HEK293 (cell line): ENCODE measurements around the gene PAX1.

Experiments
- CTCF ChIA-PET: fragments of 350-600 bp; formaldehyde crosslinking; extraction: SDS; loops from one replicate; lab custom pipeline; 2021; ENCODE audit warnings: antibody characterized with exemption; lab: Yijun Ruan, JAX
- POLR2A ChIA-PET: fragments of 300-600 bp; formaldehyde crosslinking; extraction: SDS; loops from one replicate; lab custom pipeline; 2020; ENCODE audit warnings: antibody characterized with exemption, inconsistent platforms; lab: Yijun Ruan, JAX
- H3K27ac ChIP-seq: fragments of 200-500 bp; sonication (Bioruptor generic); 2 replicates; pipeline ENCODE4 v1.5.1; 2014; ENCODE audit warnings: low read depth, low read length, control low read depth, inconsistent platforms; ENCODE audit errors: extremely low read depth
- H3K36me3 ChIP-seq, 2 experiments: fragments of 200-500 bp in 1 of 2; sonication (Bioruptor generic) in 1 of 2; 1 replicate in 1 of 2; 2 replicates in 1 of 2; pipeline ENCODE4 v1.5.1; 2014 to 2017; ENCODE audit warnings: inconsistent platforms in 2 of 2, low read length in 2 of 2; ENCODE audit not compliant: control insufficient read depth in 2 of 2, insufficient read depth in 1 of 2
- H3K4me1 ChIP-seq: fragments of 200-500 bp; sonication (Bioruptor generic); 2 replicates; pipeline ENCODE4 v1.5.1; 2014; ENCODE audit warnings: mild to moderate bottlenecking, low read length, inconsistent platforms; ENCODE audit not compliant: control insufficient read depth, insufficient read depth
- H3K4me3 ChIP-seq: 2 replicates; pipeline ENCODE4 v1.5.1; 2011; ENCODE audit warnings: low read depth, mild to moderate bottlenecking, control low read depth, low read length, moderate library complexity
- H3K9me3 ChIP-seq: fragments of 200-500 bp; sonication (Bioruptor generic); 2 replicates; pipeline ENCODE4 v1.5.1; 2014; ENCODE audit warnings: low read depth, low read length, inconsistent platforms; ENCODE audit not compliant: control insufficient read depth, insufficient read depth
- HOXD13 ChIP-seq: sonication (generic); formaldehyde crosslinking; IDR thresholded peaks from 2 replicates; pipeline ENCODE4 v1.8.0; 2022; ENCODE audit warnings: missing genetic modification reagents, borderline replicate concordance
- KLF10 ChIP-seq: fragments of 450-650 bp; IDR thresholded peaks from 2 replicates; pipeline ENCODE4 v1.5.1; 2018; ENCODE audit warnings: missing biosample characterization, mild to moderate bottlenecking, missing genetic modification characterization
- ZBTB8A ChIP-seq: fragments of 450-650 bp; formaldehyde crosslinking; IDR thresholded peaks from 2 replicates; pipeline ENCODE4 v1.5.1; 2016; ENCODE audit warnings: missing biosample characterization, missing genetic modification characterization
- ZFHX2 ChIP-seq: fragments of 450-650 bp; formaldehyde crosslinking; conservative IDR thresholded peaks from 2 replicates; pipeline ENCODE4 v1.5.1; 2016; ENCODE audit warnings: missing biosample characterization, missing genetic modification characterization
- ZNF121 ChIP-seq: fragments of 450-650 bp; formaldehyde crosslinking; IDR thresholded peaks from 2 replicates; pipeline ENCODE4 v1.5.1; 2016; ENCODE audit warnings: missing biosample characterization, missing genetic modification characterization
- ZNF138 ChIP-seq: fragments of 450-650 bp; formaldehyde crosslinking; IDR thresholded peaks from 2 replicates; pipeline ENCODE4 v1.5.1; 2016; ENCODE audit warnings: missing biosample characterization, missing genetic modification characterization, borderline replicate concordance
- ZNF223 ChIP-seq: fragments of 450-650 bp; formaldehyde crosslinking; IDR thresholded peaks from 2 replicates; pipeline ENCODE4 v1.5.1; 2016; ENCODE audit warnings: missing biosample characterization, missing genetic modification characterization
- ZNF335 ChIP-seq: fragments of 450-650 bp; formaldehyde crosslinking; conservative IDR thresholded peaks from 2 replicates; pipeline ENCODE4 v1.5.1; 2016; ENCODE audit warnings: missing biosample characterization, missing genetic modification characterization
- ZNF558 ChIP-seq: fragments of 450-650 bp; formaldehyde crosslinking; IDR thresholded peaks from 2 replicates; pipeline ENCODE4 v1.5.1; 2016; ENCODE audit warnings: missing biosample characterization, missing genetic modification characterization
- ZNF585B ChIP-seq: fragments of 450-650 bp; formaldehyde crosslinking; IDR thresholded peaks from 2 replicates; pipeline ENCODE4 v1.5.1; 2016; ENCODE audit warnings: missing biosample characterization, missing genetic modification characterization
- ZNF629 ChIP-seq: fragments of 450-650 bp; formaldehyde crosslinking; IDR thresholded peaks from 2 replicates; pipeline ENCODE4 v1.5.1; 2017; ENCODE audit warnings: missing biosample characterization, missing genetic modification characterization
- ZNF660 ChIP-seq: fragments of 450-650 bp; IDR thresholded peaks from 2 replicates; pipeline ENCODE4 v1.5.1; 2018; ENCODE audit warnings: missing biosample characterization, mild to moderate bottlenecking, missing genetic modification characterization
- ZXDB ChIP-seq: fragments of 450-650 bp; formaldehyde crosslinking; IDR thresholded peaks from 2 replicates; pipeline ENCODE4 v1.5.1; 2016; ENCODE audit warnings: missing biosample characterization, missing genetic modification characterization
- TF ChIP-seq, protein P1 (sequence below): fragments of 450-650 bp; formaldehyde crosslinking; IDR thresholded peaks from 2 replicates; pipeline ENCODE4 v1.5.1; 2016; ENCODE audit warnings: missing biosample characterization, missing genetic modification characterization
- TF ChIP-seq, protein P2 (sequence below): fragments of 450-650 bp; formaldehyde crosslinking; IDR thresholded peaks from 2 replicates; pipeline ENCODE4 v1.5.1; 2017; ENCODE audit warnings: missing biosample characterization, missing genetic modification characterization
- TF ChIP-seq, protein P3 (sequence below): fragments of 450-650 bp; formaldehyde crosslinking; IDR thresholded peaks from 2 replicates; pipeline ENCODE4 v1.5.1; 2016; ENCODE audit warnings: missing biosample characterization, missing genetic modification characterization
- TF ChIP-seq, protein P4 (sequence below): fragments of 450-650 bp; formaldehyde crosslinking; IDR thresholded peaks from 2 replicates; pipeline ENCODE4 v1.5.1; 2016; ENCODE audit warnings: missing biosample characterization, missing genetic modification characterization, borderline replicate concordance
- TF ChIP-seq, protein P5 (sequence below): fragments of 450-650 bp; formaldehyde crosslinking; IDR thresholded peaks from 2 replicates; pipeline ENCODE4 v1.5.1; 2016; ENCODE audit warnings: missing biosample characterization, missing genetic modification characterization
- TF ChIP-seq, protein P6 (sequence below): fragments of 450-650 bp; formaldehyde crosslinking; IDR thresholded peaks from 2 replicates; pipeline ENCODE4 v1.5.1; 2016; ENCODE audit warnings: missing biosample characterization, missing genetic modification characterization
- TF ChIP-seq, protein P7 (sequence below): fragments of 450-650 bp; formaldehyde crosslinking; IDR thresholded peaks from 2 replicates; pipeline ENCODE4 v1.5.1; 2017; ENCODE audit warnings: missing biosample characterization, missing genetic modification characterization
- TF ChIP-seq, protein P8 (sequence below): fragments of 450-650 bp; formaldehyde crosslinking; optimal IDR thresholded peaks from 2 replicates; pipeline ENCODE3; 2016; ENCODE audit warnings: missing biosample characterization, mild to moderate bottlenecking, missing genetic modification characterization

Gene PAX1

DNA sequence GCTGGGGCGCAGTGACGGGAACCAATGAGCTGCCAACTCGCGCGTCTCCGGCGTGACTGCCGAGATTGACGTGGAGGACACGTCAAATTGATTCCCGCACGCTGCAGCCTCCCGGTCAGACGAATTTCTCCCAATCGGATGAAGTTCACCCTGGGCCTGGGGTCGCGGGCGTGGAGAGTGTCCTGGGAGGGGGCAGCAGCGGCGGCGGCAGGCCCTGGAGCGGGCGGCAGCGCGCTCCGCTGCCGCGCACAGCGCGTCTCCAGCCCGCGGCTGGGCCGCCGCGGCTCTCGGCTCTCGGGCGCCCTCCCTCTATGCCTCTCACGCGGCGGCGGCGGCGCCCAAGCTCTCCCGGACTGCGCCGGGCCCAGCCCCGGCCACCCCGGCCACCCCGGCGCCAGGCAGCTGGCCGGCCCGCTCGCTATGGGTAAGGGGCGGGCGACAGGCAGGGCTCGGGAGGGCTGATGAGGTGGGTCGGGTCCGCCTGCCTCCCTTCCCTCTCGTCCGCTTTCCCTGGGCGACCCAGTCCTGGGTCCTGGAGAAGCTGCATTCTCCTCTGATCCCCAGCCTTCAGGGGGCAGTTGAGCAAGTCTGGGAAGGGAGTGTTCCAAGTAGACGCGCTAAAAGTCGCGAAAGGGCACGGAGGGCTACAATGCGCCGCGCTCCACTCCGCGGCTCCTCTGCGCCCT lies at the start of gene PAX1:
Gene PAX1, plus strand, starts transcription at position 90 of the 686 bp plus-strand sequence. Its CDS starts 49 bp downstream, at position 139.
- Histone ChIP-seq H3K4me3 (peak within 1 kb of the TSS; percentile 27), H3K4me1 (0 out of 2 replicates have a peak, but pooled peaks cover 2% of the 10 kb centered on the region), H3K9me3 (no peaks in the 10 kb centered on the region), H3K36me3 (peaks cover 0 to 4% of the 10 kb centered on the region in 2 experiments; a peak in 1 of 3 replicates), H3K27ac (no peak within 1 kb of the TSS)
- CTCF ChIA-PET: interaction anchor here (0.5 to 1.9 kb wide), 9 partner anchors 9 to 50 kb away, joined by 3 to 7 read pairs (median 4); no protein-coding TSS in a partner anchor
- POLR2A ChIA-PET: no interaction called here
- no peak for TF ChIP-seq ZNF121 (tag by site-specific recombination)
- no peak for TF ChIP-seq ZFHX2 (tag by site-specific recombination)
- TF ChIP-seq HOXD13 (CRISPR knock-in tag): no peak
- TF ChIP-seq ZNF223 (tag by site-specific recombination): no peak
- no peak for TF ChIP-seq ZXDB (tag by site-specific recombination)
- no peak for TF ChIP-seq ZNF558 (tag by site-specific recombination)
- peak; percentile 60 for TF ChIP-seq ZNF335
- peak; percentile 31; the same call in 1 of the 2 replicates for TF ChIP-seq ZBTB8A (tag by site-specific recombination)
- TF ChIP-seq, protein P1, sequence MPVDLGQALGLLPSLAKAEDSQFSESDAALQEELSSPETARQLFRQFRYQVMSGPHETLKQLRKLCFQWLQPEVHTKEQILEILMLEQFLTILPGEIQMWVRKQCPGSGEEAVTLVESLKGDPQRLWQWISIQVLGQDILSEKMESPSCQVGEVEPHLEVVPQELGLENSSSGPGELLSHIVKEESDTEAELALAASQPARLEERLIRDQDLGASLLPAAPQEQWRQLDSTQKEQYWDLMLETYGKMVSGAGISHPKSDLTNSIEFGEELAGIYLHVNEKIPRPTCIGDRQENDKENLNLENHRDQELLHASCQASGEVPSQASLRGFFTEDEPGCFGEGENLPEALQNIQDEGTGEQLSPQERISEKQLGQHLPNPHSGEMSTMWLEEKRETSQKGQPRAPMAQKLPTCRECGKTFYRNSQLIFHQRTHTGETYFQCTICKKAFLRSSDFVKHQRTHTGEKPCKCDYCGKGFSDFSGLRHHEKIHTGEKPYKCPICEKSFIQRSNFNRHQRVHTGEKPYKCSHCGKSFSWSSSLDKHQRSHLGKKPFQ (tag by site-specific recombination): no peak
- TF ChIP-seq ZNF629 (tag by site-specific recombination): peak; percentile 24; the same call in 1 of the 2 replicates
- TF ChIP-seq, protein P2, sequence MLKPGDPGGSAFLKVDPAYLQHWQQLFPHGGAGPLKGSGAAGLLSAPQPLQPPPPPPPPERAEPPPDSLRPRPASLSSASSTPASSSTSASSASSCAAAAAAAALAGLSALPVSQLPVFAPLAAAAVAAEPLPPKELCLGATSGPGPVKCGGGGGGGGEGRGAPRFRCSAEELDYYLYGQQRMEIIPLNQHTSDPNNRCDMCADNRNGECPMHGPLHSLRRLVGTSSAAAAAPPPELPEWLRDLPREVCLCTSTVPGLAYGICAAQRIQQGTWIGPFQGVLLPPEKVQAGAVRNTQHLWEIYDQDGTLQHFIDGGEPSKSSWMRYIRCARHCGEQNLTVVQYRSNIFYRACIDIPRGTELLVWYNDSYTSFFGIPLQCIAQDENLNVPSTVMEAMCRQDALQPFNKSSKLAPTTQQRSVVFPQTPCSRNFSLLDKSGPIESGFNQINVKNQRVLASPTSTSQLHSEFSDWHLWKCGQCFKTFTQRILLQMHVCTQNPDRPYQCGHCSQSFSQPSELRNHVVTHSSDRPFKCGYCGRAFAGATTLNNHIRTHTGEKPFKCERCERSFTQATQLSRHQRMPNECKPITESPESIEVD (tag by site-specific recombination): no peak
- TF ChIP-seq, protein P3, sequence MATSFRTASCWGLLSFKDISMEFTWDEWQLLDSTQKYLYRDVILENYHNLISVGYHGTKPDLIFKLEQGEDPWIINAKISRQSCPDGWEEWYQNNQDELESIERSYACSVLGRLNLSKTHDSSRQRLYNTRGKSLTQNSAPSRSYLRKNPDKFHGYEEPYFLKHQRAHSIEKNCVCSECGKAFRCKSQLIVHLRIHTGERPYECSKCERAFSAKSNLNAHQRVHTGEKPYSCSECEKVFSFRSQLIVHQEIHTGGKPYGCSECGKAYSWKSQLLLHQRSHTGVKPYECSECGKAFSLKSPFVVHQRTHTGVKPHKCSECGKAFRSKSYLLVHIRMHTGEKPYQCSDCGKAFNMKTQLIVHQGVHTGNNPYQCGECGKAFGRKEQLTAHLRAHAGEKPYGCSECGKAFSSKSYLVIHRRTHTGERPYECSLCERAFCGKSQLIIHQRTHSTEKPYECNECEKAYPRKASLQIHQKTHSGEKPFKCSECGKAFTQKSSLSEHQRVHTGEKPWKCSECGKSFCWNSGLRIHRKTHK (tag by site-specific recombination): no peak
- 0 out of 2 replicates have a peak, but pooled peaks have one; percentile 17 for TF ChIP-seq ZNF660 (tag by site-specific recombination)
- no peak for TF ChIP-seq KLF10 (tag by site-specific recombination)
- no peak for TF ChIP-seq ZNF585B (tag by site-specific recombination)
- TF ChIP-seq ZNF138: no peak
- TF ChIP-seq, protein P4, sequence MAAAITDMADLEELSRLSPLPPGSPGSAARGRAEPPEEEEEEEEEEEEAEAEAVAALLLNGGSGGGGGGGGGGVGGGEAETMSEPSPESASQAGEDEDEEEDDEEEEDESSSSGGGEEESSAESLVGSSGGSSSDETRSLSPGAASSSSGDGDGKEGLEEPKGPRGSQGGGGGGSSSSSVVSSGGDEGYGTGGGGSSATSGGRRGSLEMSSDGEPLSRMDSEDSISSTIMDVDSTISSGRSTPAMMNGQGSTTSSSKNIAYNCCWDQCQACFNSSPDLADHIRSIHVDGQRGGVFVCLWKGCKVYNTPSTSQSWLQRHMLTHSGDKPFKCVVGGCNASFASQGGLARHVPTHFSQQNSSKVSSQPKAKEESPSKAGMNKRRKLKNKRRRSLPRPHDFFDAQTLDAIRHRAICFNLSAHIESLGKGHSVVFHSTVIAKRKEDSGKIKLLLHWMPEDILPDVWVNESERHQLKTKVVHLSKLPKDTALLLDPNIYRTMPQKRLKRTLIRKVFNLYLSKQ (tag by site-specific recombination): no peak
- TF ChIP-seq, protein P5, sequence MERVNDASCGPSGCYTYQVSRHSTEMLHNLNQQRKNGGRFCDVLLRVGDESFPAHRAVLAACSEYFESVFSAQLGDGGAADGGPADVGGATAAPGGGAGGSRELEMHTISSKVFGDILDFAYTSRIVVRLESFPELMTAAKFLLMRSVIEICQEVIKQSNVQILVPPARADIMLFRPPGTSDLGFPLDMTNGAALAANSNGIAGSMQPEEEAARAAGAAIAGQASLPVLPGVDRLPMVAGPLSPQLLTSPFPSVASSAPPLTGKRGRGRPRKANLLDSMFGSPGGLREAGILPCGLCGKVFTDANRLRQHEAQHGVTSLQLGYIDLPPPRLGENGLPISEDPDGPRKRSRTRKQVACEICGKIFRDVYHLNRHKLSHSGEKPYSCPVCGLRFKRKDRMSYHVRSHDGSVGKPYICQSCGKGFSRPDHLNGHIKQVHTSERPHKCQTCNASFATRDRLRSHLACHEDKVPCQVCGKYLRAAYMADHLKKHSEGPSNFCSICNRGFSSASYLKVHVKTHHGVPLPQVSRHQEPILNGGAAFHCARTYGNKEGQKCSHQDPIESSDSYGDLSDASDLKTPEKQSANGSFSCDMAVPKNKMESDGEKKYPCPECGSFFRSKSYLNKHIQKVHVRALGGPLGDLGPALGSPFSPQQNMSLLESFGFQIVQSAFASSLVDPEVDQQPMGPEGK (tag by site-specific recombination): no peak
- TF ChIP-seq, protein P6, sequence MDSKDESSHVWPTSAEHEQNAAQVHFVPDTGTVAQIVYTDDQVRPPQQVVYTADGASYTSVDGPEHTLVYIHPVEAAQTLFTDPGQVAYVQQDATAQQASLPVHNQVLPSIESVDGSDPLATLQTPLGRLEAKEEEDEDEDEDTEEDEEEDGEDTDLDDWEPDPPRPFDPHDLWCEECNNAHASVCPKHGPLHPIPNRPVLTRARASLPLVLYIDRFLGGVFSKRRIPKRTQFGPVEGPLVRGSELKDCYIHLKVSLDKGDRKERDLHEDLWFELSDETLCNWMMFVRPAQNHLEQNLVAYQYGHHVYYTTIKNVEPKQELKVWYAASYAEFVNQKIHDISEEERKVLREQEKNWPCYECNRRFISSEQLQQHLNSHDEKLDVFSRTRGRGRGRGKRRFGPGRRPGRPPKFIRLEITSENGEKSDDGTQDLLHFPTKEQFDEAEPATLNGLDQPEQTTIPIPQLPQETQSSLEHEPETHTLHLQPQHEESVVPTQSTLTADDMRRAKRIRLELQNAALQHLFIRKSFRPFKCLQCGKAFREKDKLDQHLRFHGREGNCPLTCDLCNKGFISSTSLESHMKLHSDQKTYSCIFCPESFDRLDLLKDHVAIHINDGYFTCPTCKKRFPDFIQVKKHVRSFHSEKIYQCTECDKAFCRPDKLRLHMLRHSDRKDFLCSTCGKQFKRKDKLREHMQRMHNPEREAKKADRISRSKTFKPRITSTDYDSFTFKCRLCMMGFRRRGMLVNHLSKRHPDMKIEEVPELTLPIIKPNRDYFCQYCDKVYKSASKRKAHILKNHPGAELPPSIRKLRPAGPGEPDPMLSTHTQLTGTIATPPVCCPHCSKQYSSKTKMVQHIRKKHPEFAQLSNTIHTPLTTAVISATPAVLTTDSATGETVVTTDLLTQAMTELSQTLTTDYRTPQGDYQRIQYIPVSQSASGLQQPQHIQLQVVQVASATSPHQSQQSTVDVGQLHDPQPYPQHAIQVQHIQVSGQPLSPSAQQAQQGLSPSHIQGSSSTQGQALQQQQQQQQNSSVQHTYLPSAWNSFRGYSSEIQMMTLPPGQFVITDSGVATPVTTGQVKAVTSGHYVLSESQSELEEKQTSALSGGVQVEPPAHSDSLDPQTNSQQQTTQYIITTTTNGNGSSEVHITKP: no peak
- TF ChIP-seq, protein P7, sequence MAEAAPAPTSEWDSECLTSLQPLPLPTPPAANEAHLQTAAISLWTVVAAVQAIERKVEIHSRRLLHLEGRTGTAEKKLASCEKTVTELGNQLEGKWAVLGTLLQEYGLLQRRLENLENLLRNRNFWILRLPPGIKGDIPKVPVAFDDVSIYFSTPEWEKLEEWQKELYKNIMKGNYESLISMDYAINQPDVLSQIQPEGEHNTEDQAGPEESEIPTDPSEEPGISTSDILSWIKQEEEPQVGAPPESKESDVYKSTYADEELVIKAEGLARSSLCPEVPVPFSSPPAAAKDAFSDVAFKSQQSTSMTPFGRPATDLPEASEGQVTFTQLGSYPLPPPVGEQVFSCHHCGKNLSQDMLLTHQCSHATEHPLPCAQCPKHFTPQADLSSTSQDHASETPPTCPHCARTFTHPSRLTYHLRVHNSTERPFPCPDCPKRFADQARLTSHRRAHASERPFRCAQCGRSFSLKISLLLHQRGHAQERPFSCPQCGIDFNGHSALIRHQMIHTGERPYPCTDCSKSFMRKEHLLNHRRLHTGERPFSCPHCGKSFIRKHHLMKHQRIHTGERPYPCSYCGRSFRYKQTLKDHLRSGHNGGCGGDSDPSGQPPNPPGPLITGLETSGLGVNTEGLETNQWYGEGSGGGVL (tag by site-specific recombination): peak; percentile 74
- TF ChIP-seq, protein P8, sequence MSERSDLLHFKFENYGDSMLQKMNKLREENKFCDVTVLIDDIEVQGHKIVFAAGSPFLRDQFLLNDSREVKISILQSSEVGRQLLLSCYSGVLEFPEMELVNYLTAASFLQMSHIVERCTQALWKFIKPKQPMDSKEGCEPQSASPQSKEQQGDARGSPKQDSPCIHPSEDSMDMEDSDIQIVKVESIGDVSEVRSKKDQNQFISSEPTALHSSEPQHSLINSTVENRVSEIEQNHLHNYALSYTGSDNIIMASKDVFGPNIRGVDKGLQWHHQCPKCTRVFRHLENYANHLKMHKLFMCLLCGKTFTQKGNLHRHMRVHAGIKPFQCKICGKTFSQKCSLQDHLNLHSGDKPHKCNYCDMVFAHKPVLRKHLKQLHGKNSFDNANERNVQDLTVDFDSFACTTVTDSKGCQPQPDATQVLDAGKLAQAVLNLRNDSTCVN: peak; percentile 58
